A549 (cell line): ENCODE measurements around the gene ACOT7.

Experiments
- CEBPB ChIP-seq, 2 experiments: fragments of >200 bp in 1 of 2; sonication (Bioruptor Twin) in 1 of 2; formaldehyde crosslinking in 1 of 2; IDR thresholded peaks; 2 replicates each; pipeline ENCODE4 v1.6.1; 2012 to 2016
- CTCF ChIP-seq: fragments of >200 bp; sonication (Bioruptor Twin); formaldehyde crosslinking; IDR thresholded peaks from 3 replicates; pipeline ENCODE4 v1.5.1; 2016
- EHMT2 ChIP-seq: fragments of 200-600 bp; sonication (generic); IDR thresholded peaks from 2 replicates; pipeline ENCODE4 v1.6.1; 2016; ENCODE audit warnings: antibody characterized with exemption, low read depth, mild to moderate bottlenecking, moderate library complexity
- EP300 ChIP-seq, 2 experiments: fragments of >200 bp; sonication (Bioruptor Twin); formaldehyde crosslinking; IDR thresholded peaks; 2 replicates in 1 of 2; 3 replicates in 1 of 2; pipeline ENCODE4 v1.6.1; 2016 to 2017
- ESRRA ChIP-seq: fragments of 150-350 bp; IDR thresholded peaks from 2 replicates; pipeline ENCODE4 v1.6.1; 2014; ENCODE audit warnings: mild to moderate bottlenecking, low read length, borderline replicate concordance
- MAX ChIP-seq: IDR thresholded peaks from 2 replicates; pipeline ENCODE4 v1.6.1; 2012
- MAZ ChIP-seq: fragments of 150-350 bp; IDR thresholded peaks from 2 replicates; pipeline ENCODE4 v1.6.1; 2014; ENCODE audit warnings: antibody characterized with exemption, low read depth, low read length, borderline replicate concordance
- NFE2L2 ChIP-seq: fragments of 150-350 bp; conservative IDR thresholded peaks from 2 replicates; pipeline ENCODE4 v1.6.1; 2014; ENCODE audit warnings: low read length
- POLR2A ChIP-seq: IDR thresholded peaks from 2 replicates; pipeline ENCODE4 v1.6.1; 2012; ENCODE audit warnings: mild to moderate bottlenecking, low read length
- RAD21 ChIP-seq, 2 experiments: fragments of >200 bp in 1 of 2; sonication (Bioruptor Twin) in 1 of 2; formaldehyde crosslinking in 1 of 2; IDR thresholded peaks in 1 of 2; conservative IDR thresholded peaks in 1 of 2; 2 replicates in 1 of 2; 3 replicates in 1 of 2; pipeline ENCODE4 v1.6.1; 2012 to 2018; ENCODE audit warnings: inconsistent platforms in 1 of 2
- RARB ChIP-seq: fragments of 250-450 bp; sonication (Bioruptor Pico); IDR thresholded peaks from 2 replicates; pipeline ENCODE4 v1.8.0; 2021; ENCODE audit warnings: mild to moderate bottlenecking, moderate library complexity
- RCOR1 ChIP-seq: fragments of 150-350 bp; IDR thresholded peaks from 2 replicates; pipeline ENCODE4 v1.6.1; 2014; ENCODE audit warnings: antibody characterized with exemption, low read length, low read depth
- SMC3 ChIP-seq: fragments of >200 bp; sonication (Bioruptor Twin); formaldehyde crosslinking; IDR thresholded peaks from 3 replicates; pipeline ENCODE4 v1.6.1; 2018; ENCODE audit warnings: inconsistent platforms
- TF ChIP-seq, protein P1 (sequence below): fragments of 450-650 bp; IDR thresholded peaks from 2 replicates; pipeline ENCODE4 v1.6.1; 2014; ENCODE audit warnings: antibody characterized with exemption

- TF ChIP-seq CEBPB (IDR thresholded peaks at IDR 0.05) (no peak), RAD21 (conservative IDR thresholded peaks at IDR 0.05 in 1 of 2, IDR thresholded peaks at IDR 0.05 in 1 of 2) (no peak), EHMT2 (no peak), EP300 (IDR thresholded peaks at IDR 0.05) (no peak), POLR2A (no peak), RCOR1 (no peak), SMC3 (no peak), CTCF (no peak), MAX (no peak), MAZ (no peak), ESRRA (no peak), NFE2L2 (no peak), RARB (no peak)
- TF ChIP-seq, protein P1, sequence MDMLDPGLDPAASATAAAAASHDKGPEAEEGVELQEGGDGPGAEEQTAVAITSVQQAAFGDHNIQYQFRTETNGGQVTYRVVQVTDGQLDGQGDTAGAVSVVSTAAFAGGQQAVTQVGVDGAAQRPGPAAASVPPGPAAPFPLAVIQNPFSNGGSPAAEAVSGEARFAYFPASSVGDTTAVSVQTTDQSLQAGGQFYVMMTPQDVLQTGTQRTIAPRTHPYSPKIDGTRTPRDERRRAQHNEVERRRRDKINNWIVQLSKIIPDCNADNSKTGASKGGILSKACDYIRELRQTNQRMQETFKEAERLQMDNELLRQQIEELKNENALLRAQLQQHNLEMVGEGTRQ: no peak
Measured at GRCh38 chr1:6285336-6285735, 108.2 kb downstream of the ACOT7 start.
